Measurements from ENCODE around the gene PIGX.

The PIGX gene

DNA sequence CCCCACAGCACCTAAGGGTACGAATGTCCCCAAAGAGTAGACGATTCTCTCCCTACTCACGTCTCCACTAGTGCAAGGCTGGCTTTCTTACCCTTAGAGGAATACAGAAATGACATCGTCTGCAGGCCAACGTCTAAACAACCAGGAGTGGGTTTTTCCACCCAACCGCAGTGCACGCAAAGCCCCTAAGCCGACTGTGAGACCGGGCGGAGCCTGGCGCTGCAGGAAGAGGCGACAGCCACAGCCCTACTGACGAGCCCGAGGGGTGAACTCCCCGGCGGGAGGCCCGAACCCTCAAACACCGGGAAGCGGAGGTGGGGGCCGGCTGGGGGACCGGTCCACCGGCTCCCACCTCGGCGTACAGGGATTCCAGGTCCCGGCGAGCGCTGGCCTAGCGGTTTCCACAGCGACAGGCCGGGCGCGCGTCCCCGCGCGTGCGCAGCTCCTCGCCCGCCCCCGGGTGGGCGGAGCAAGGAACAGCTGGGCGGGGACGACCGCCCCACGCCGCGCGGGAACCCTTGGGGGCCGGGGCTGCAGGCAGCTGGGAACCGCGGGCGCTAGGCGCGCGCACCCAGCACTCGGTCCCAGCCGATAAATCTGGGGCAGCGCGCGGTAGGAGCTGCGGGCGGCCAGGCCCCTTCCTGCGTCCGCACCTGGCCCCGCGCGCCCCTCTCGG, at the start of gene PIGX, which contains the start of gene CEP19:
TSS of gene PIGX (plus strand) at position 540 of the 676 bp plus-strand sequence.
TSS of gene CEP19 (minus strand) at position 413 of the 676 bp plus-strand sequence. CDS start 3,593 bp downstream, outside the sequence.
- DNase-seq (ENCODE audit: low spot score), result peak; percentile 90

DNA sequence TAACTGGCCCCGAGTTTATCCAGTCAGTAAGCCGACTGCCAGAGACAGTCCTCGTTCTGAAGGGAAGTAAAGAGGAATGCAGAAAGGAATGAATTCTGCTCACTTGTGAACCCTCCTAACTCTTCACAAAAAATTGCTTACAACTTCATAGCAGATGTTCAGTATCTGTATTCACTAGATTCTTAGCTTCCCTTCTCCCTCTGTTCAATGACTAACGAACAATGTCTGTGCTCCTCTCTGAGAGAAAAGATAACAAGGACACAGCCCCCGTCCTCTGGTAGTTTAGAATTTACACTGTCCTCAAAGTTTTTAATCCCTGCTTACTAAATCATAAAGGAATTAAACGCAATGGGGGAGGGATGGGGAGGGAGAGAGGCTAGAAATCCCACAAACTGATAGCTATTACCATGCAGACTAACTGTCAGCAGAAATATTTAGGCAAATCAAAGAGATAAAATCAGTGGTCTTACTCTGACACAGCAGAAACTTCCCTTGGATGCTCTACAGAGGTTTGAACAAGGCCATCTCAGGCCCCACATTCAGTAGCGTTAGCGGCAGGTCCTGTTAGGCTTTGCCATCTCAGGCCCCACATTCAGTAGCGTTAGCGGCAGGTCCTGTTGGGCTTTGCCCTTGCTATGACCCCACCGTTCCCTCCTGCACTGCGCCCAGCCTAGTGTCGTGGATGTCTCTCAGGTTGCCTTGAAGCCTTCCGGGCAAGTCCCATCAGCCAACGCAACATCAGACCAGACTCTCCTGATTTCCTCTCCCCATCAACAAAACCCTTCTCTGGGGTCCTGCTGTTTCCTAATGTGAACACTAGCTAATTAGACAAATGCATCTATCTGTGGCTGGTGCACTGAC, 49.2 kb upstream of the PIGX start:
- no peak for DNase-seq (ENCODE audit: low spot score)

DNA sequence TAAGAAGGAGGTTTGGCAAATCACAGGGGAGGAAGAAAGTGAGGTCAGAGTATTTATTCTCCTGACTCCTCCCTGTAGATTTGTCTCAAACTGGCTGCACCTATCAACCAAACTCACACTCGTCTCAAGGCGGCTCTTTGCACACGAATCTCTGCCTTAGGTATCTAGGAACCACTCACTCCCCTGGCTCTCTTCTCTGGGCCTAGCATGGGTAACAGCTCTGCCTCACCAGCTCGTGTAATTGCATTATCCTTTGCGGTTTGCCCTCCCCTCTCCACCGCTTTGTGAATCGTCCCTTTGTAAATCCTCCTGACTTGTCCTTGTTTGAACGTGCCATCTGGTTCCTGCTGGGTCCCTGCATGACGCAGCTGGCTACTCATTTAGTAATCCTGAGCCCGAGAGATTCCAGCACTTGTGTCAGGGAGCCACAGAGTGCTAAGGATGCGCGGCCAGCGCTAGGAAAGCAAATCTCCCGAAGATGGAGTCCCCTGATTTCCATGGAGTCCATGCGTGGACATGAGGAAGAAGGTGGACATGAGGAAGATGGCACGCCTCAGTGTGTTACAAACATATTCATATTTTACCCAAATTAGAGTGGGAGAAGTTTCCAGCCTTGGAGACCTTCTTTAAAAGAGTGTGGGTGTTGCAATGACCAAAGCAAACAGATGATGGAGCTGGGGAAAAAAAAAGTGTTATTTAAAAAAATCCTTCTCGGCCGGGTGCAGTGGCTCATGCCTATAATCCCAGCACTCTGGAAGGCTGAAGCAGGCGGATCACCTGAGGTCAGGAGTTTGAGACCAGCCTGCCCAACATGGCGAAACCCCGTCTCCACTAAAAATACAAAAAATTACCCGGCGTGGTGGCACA, 45.9 kb upstream of the PIGX start:
- no peak for DNase-seq (ENCODE audit: low spot score)

DNA sequence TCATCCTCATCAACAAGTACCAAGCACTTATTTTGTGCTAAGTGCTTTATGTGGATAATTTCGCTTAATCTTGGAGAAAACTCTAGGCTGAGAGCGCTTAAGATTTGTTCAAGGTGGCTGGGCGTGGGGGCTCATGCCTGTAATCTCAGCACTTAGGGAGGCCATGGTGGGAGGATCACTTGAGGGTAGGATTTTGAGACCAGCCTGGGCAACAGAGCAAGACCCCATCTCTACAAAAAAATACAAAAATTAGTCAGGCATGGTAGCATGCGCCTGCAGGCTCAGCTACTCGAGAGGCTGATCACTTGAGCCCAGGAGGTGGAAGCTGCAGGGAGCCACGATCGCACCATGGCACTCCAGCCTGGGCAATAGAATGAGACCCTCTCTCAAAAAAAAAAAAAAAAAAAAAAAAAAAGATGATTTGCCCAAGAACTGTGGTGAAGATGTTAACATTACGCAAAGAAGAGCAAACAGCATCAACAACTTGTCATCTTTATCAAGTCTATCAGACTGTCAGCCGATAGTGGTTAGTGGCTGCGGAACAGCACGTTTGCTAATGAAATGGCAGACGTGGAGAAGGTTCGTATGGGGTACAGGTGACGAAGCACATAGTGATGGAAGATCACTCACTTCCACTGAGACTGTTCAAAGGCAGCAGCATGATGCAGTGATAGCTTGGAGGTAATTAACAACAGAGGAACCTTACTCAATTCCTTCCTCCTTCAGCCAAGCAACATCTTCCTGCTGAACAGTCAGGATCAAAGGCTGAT, 44.9 kb upstream of the PIGX start:
- no peak for DNase-seq (ENCODE audit: low spot score)

DNA sequence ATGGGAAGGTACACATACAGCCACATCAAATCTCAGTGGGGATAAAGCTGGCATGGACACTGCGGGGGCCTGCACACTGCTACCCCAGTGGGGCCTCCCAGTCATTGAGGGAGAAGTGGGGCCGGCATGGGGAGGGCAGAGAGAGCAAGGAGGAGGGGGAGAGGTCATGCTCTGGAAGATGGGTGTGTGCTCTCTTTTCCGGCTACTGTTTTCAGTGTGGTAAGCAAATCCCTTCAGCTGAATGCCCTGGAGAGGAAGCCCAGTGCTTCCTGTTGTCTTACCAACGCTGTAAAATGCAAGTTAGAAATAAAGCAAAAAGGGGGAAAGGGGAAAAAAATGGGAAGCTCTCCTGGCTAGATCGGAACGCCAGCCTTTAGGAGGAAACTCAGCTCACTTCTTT, 41.8 kb upstream of the PIGX start:
- DNase-seq (ENCODE audit: low spot score), result no peak

DNA sequence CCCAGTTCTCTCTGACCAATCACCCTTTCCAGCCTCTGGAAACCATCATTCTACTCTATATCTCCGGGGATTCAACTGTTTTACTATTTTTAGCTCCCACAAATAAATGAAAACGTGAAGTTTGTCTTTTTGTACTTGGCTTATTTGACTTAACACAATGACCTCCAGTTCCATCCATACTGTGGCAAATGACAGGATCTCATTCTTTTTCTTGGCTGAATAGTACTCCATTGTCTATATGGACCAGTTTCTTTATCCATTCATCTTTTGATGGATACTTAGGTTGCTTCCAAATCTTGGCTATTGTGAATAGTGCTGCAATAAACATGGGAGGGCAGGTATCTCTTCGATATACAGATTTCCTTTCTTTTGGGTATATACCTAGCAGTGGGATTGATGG, 38.5 kb upstream of the PIGX start:
- DNase-seq (ENCODE audit: low spot score), result no peak

DNA sequence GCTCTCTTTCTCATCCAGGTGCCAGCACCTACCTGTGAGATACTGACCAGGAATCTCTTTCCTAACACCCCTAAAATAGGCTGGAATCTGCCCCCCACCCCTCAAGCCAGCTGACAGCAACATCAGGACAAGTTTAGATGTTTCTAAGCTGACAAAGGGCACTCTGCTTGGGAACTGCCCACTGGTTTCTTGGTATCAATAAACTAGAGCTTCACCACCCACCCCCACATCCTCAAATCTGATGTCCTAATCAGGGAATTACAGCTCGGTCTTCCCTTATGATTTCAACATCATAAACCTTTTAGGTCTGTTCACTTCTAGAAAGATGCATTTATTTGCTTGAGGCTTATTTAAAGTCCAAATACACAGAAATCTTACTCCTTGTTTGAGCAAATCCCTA, 34.8 kb upstream of the PIGX start:
- DNase-seq (ENCODE audit: low spot score), result no peak

DNA sequence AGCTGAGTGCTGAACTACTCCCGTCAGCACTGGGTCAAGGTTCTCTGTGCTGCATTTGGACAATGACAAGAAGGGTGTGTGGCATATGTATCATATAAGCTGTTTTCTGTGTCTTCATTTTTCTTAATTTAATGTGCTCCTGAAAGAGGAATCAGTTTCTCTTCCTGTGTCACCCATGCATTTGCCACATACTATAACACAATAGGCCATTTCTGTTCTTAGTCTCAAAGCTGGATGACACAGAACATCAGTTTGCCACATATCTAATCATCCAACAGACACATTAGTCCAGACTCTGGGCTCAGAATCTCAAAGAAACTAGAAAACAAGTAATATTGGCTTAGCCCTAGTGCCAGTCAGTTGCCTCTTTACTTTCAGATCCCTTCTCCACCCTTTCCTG, 34.2 kb upstream of the PIGX start:
- no peak for DNase-seq (ENCODE audit: low spot score)

DNA sequence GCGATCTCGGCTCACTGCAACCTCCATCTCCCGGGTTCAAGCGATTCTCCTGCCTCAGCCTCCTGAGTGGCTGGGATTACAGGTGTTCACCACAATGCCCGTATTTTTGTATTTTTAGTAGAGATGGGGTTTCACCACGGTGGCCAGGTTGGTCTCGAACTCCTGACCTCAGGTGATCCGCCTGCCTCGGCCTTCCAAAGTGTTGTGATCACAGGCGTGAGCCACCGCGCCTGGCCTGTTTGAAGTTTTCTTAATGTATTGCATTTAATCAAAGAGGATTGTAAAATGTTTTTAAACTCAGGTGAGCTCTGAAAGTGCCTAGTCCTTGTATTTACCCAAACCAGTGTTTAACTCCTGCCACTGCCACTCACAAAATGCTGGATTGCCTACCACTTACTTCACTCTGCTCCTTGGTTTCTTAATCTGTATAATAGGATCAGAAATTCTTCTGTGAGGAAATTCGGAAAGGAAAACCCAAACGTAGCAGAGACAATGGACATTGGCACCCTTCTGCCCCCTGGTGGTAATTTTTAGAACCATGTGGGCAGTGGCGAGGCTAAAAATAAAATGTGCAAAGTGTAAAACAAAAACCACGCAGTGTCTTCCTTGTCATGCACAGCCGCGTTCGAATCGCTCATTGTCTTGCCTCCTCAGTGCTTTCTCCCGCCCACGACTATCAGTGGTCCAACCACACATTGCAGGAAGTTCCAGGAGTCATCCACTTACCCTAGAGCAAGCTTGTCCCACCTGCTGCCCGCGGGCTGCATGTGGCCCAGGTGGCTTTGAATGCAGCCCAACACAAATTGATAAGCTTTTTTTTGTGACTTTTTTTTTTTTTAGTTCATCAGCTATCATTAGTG, 27.4 kb upstream of the PIGX start:
- peak; percentile 74 for DNase-seq (ENCODE audit: low spot score)

DNA sequence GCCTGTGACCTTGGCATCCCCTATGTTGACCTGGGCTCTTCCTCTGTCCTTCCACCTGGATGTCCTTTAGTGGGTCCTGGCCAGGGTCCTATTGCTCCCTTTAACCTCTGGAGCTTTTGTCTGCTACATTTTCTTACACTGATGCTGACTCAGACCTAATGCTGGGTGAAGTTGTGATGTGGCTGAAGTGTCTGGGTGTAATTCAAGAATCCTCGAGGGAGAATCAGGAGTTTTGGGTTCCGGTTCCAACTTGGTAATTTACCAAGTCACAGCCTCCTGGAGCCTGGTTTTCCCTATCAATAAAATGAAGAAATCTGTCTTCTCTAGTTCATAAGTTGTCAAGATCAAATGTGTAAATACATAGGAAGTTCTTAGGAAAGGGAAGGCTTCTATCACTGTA, 25.7 kb upstream of the PIGX start:
- DNase-seq (ENCODE audit: low spot score), result no peak

DNA sequence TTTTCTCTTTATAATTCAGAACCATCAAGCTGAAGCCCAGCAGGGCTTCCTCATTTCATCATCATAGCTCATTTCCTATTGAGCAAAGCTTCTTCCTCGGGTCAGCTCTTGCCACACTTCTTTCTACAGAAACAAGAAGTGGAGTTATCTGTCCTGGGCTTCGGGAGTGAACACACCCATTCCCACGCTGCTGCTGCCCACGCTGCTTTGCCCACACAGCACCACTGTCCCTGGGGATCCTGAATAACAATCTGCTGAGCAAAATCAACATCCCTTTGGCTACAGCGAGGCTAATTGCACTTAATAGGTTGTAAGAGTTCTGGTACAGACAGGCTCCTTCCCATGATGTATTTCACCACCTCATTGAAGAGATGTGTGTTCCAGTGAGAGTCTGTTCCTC, 23.8 kb upstream of the PIGX start:
- DNase-seq (ENCODE audit: low spot score), result no peak

DNA sequence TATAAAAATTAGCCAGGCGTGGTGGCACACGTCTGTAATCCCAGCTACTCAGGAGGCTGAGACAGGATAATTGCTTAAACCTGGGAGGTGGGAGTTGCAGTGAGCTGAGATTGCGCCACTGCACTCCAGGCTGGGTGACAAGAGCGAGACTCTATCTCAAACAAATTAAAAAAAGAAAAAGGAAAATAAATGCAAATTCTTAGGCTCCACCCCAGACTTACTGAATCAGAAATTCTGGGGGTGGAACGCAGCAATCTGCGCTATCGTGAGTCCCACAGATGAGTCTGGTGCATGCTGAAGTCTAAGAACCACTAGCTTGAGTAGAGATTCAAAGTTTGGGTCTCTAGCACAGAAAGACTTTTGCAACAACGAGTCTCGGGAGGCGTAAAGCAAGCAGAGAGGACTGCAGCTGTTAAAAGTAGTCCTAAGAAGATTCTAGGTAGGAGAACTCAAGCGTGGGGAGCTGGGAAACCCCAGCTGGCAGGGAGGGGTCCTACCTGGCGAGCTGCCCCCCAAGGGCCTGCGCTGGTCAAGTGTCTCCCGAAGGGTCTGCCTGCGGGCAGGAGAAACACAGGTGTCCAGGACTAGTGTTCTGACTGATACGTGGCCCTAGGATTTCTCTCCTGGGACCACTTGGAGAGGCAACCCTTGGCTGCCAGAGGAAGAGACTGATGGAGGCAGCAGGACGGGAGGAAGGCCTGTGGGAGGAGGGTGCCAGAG, 22.1 kb upstream of the PIGX start:
- no peak for DNase-seq (ENCODE audit: low spot score)

DNA sequence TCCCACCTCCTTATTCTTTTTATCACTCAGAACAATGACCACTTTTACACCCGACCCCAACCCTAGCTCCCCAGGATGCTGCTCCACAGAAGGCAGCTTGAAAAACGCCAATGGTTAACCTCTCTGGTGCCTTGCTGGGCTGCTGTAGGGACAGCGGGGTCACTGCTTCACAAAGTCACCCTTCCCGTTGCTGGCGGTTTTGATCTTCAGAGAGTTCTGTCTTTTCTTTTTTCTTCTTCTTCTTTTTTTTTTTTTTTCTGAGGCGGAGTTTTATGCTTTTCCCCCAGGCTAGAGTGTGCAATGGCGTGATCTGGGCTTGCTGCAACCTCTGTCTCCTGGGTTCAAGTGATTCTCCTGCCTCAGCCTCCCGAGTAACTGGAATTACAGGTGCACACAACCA, 20.8 kb upstream of the PIGX start:
- no peak for DNase-seq (ENCODE audit: low spot score)

DNA sequence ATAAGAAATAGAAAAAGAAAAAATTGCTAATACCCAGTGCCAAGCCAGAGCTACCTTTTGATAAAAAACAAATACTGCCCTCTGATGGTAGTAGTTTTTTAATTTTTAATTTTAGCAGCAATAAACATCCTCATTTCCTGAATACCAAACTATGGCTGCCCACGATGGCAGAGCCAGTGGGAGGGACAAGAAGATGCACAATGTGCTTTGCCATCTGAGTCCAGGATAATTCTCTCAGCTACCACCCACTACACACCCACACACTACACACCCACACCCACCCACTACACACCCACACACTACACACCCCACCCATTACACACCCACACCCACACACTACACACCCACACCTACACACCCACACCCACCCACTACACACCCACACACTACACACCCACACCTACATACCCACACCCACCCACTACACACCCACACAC, 18.0 kb upstream of the PIGX start:
- no peak for DNase-seq (ENCODE audit: low spot score)

DNA sequence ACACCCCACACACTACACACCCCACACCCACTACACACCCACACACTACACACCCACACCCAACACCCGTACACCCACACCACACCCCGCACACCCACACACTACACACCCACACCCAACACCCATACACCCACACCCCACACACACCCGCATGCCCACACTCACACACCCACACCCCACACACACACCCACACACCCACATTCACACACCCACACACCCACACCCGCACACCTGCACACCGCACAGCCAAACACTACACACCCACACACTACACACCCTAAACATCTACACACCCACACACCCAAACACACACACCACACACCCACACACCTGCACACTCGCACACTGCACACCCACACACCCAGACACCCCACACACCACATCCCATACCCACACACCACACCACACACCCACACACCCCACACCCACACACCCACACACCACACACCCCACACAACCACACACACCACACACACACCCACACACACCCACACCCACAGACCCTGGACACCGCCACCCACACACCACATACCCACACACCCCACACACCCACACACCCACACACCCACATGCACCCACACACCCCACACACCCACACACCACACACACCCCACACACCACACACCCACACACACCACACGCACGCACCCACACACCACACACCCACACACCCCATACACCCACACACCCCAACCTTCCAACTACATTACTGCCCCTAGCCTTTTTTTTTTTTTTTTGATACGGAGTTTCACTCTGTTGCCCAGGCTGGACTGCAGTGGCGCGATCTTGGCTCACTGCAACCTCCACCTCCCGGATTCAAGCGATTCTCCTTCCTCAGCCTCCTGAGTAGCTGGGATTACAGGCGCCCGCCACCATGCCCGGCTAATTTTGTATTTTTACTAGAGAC, 17.0 kb upstream of the PIGX start:
- DNase-seq (ENCODE audit: low spot score), result no peak

DNA sequence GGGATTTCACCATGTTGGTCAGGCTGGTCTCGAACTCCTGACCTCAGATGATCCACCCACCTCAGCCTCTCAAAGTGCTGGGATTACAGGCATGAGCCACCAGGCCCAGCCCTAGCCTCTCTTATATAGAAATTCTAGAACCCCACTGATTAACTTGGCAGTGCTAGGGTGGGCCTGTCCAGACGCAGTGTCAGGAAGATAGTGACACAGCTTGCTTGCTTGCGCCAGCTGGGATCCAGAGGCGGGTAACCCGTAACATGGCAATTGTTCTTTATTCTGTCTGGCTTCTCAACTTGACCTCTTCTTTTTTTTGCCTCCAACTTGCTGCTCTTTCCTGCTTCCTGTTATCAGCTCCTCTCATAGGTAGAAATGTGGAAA, 16.3 kb upstream of the PIGX start:
- DNase-seq (ENCODE audit: low spot score), result no peak

DNA sequence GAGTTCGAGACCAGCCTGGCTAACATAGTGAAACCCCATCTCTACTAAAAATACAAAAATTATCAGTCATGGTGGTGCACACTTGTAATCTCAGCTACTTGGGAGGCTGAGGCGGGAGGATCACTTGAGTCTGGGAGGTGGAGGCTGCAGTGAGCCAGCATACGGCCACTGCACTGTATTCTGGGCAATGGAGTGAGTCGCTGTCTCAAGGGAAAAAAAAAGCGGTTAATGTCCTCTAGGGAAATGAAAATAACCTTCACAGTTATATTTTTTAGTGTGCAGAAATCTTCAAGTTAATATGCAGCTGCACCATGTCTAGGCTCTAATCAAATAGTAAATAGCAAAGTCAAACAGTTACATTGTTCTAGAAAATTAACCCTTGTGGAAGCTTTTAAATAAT, 14.9 kb upstream of the PIGX start:
- no peak for DNase-seq (ENCODE audit: low spot score)

DNA sequence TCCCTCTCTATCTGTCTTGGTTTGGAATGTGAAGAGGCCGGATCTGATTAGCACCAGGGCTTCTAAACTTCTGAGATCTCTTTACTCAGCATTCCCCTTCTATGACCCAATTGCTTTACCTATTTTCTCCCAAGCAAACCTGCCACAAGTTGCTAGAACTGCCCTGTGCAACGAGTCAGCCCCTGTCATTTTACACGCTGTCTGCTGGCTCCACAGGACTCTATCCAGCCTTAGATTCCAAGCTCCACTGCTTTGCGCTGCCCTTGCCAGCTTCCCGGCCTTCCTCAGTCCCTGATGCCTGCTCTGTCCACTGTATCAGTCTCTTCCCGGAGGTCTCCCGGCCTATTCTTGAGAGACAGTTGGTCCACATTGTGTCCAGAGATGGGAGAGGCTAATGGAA, 12.4 kb upstream of the PIGX start:
- DNase-seq (ENCODE audit: low spot score), result no peak

DNA sequence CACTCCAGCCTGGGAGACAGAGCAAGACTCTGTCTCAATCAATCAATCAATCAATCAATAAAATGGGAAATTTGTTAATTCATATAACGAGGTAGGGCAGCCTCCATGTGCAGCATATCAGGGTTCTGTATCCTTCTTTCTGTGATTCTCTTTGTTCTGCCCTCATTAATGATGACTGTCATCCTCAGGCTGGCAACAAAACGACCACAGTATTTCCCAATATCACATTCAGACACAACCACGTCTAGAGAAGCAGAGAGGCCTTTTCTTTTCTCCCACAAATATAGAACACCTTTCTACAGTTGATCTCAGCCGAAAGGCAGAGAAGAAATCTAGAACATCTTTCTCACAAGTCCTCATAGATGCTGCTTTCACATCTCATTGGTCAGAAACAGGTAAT, 11.4 kb upstream of the PIGX start:
- DNase-seq (ENCODE audit: low spot score), result no peak
